Sigmoid colon (tissue), 4 donors: ENCODE measurements around the gene NELL2.

Source experiments
- EP300 ChIP-seq, 4 donors: sonication (generic); formaldehyde crosslinking; IDR thresholded peaks; one replicate each; pipeline ENCODE4 v1.6.1; 2017; ENCODE audit warnings: antibody characterized with exemption in 4 of 4
- POLR2A ChIP-seq, 2 donors: fragments of 450-650 bp; IDR thresholded peaks; one replicate each; pipeline ENCODE4 v1.6.1; 2016; ENCODE audit warnings: antibody characterized with exemption in 2 of 2, mild to moderate bottlenecking in 2 of 2, moderate library complexity in 2 of 2
- POLR2AphosphoS5 ChIP-seq, 4 donors: sonication (generic); formaldehyde crosslinking; IDR thresholded peaks; one replicate each; pipeline ENCODE4 v1.6.1; 2017; ENCODE audit warnings: antibody characterized with exemption in 4 of 4
- TF ChIP-seq, protein P1 (sequence below), 4 experiments: fragments of 450-650 bp in 3 of 4; fragments of 200-600 bp in 1 of 4; IDR thresholded peaks; one replicate each; pipeline ENCODE4 v1.5.1; 2016 to 2019; ENCODE audit warnings: antibody characterized with exemption in 4 of 4, mild to moderate bottlenecking in 3 of 4, moderate library complexity in 2 of 4

DNA sequence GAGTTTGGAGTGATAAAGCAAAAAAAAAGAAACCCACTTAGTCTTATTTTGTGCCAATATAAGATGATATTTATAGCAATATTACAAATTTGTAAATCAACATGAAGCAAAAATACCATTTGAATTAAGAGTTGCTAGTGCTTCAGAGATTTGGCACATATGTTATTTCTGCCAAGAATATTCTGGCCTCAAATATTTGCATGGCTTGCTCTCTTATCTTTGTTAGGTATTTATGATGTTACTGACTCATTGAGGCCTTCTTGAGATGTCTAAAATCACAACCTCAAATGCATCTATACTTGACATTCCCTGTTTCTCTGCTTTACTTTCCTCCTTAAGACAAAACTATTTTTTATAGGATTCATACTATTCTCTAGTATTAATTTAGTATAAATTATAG, 301.5 kb downstream of the NELL2 start:
- TF ChIP-seq, protein P1, sequence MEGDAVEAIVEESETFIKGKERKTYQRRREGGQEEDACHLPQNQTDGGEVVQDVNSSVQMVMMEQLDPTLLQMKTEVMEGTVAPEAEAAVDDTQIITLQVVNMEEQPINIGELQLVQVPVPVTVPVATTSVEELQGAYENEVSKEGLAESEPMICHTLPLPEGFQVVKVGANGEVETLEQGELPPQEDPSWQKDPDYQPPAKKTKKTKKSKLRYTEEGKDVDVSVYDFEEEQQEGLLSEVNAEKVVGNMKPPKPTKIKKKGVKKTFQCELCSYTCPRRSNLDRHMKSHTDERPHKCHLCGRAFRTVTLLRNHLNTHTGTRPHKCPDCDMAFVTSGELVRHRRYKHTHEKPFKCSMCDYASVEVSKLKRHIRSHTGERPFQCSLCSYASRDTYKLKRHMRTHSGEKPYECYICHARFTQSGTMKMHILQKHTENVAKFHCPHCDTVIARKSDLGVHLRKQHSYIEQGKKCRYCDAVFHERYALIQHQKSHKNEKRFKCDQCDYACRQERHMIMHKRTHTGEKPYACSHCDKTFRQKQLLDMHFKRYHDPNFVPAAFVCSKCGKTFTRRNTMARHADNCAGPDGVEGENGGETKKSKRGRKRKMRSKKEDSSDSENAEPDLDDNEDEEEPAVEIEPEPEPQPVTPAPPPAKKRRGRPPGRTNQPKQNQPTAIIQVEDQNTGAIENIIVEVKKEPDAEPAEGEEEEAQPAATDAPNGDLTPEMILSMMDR (IDR thresholded peaks at IDR 0.05), result no peak
- no peak for TF ChIP-seq POLR2AphosphoS5 (IDR thresholded peaks at IDR 0.05)
- TF ChIP-seq EP300 (IDR thresholded peaks at IDR 0.05), result no peak
- TF ChIP-seq POLR2A (IDR thresholded peaks at IDR 0.05), result no peak
